HG02884 (cell line): ENCODE data around the gene TGFBR3.

ENCODE experiments used
- ATAC-seq: cut with Tn5 transposase; IDR thresholded peaks from one replicate; pipeline ENCODE4 v1.9.1; 2021; ENCODE audit warnings: mild to moderate bottlenecking, moderate library complexity; ENCODE audit not compliant: unreplicated experiment

TGFBR3 gene

DNA sequence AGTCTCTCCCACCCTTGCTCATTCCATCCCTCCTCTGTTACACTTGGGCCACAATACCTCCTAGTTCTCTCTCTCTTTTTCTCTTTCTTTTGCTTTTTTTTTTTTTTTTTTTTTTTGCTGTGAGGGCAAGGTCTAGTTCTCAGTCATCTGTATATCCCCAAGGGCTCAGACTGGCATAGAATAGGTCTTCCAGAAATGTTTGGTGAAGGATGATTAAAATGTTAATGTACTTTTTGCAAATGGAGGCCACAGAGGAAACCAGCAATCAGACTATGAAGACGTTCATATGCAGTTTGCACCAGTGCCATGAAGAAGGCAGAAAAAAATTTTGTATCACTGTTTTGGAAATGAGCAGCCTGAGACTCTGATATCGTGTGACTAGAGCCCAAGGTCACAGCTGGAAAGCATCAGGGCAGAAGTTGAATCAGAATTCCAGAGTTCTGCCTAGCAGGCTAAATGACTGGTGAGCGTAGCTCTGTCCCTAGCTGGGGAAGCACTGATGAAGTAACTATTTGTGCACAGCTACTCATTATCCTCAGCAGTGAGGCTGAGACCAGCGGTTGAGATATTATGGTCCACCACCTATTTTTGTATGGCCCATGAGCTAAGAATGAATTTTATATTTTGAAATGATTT is 186.5 kb downstream of the TGFBR3 start:
- ATAC-seq: no peak

- no peak for ATAC-seq
Observed at GRCh38 chr1:91697861-91698260, 188.1 kb downstream of the TGFBR3 start.

- peak; percentile 94 for ATAC-seq
Observed at GRCh38 chr1:91697416-91697815, 188.5 kb downstream of the TGFBR3 start.

GRCh38 chr1:91696321-91696720 is 189.6 kb downstream of the TGFBR3 start:
- no peak for ATAC-seq

- ATAC-seq: no peak
Observed at GRCh38 chr1:91693557-91693956, 192.4 kb downstream of the TGFBR3 start.

DNA sequence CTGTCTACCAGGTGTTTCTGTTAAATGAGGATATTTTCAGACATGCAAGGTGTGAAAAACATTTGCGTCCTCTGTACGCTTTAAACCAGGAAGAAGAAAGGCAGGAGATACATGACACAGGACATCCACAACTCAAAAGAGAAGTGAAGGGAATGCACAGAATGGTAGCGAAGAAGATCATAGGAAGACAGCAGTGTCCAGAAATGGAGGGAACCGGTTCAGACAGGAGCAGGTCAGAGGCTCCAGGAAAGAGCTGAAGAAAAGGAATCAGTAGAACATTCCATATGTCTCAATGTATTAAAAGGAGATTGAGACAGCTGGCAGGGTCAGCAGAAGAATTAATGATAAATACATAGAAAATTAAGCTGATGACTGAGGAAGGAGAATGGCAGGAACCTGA is 194.4 kb downstream of the TGFBR3 start:
- ATAC-seq: no peak

DNA sequence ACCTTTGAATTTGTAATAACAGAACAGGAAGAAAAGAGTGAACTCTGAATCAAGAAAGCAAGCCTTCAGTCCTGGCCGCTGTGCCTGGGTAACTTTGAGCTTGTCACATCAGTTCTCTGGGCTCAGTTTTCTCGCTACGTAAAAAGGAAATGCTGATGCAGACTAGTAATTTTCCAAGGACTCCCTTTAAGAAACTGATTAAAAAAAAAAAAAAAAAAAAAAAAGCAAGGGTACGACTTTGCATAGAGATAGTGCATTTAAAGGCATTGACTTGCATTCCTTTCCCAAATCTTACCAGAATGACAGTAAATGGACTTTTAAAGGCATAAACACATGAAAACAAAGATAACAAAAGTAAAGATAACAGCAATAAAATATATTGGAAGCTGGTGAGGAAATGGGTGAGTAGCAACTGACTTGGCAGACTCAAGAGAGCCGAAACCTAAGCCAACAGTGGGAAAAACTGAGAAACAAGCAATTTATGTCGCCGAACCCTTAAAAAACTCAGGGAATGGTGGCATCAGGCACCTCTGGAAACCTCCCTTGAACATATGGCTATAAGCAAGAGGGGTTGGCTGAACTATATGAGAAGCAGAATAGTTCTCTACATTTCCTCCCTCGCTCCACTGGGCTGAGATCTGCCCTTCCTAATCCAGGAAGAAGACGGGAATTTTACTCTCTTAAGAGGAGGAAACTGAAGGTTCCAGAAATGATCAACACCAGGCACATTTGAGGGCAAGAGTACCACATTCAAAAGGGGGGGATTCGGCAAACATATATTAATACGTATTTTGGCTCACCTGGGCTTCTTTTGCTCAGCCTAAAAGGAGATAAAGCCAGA is 196.1 kb downstream of the TGFBR3 start:
- no peak for ATAC-seq

DNA sequence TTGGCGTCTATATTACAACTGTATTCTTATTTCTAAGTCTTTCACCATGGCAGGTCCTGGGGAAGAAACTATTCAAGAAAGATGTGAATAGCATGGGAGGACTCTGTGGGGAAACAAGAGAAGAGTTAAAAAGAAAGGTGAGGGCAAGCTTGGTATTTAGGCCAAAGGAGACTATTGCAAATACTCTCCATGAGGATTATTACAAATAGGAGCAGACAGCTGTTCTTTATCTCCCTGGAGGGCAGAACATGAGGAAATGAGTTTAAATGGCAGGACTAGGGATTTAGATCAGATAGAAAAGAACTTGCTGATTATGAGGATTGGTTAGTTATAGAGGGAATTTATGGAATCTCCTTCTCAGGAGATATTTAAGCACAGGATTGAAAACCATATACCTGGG is 198.5 kb downstream of the TGFBR3 start:
- no peak for ATAC-seq

DNA sequence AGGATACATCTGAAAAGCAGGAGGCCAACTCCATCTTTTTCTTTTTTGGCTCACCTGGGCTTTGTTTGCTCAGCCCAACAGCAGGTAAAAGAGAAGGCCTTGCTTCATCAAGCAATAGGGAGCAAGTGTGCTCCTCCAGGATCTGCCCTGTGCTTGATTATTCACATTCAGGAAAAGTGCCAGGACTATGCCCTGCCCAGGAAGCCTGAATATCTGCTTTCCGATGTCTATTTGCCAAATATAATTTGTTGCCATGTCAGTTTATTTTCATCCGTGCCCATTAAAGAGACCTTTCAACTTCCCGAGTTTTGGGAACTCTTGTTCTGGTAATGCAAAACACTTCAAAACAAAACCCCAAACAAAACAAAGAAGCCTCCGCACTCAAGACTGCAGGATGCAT is 200.0 kb downstream of the TGFBR3 start:
- ATAC-seq: no peak

- peak; percentile 60 for ATAC-seq
Observed at GRCh38 chr1:91684481-91685196, 201.3 kb downstream of the TGFBR3 start.

- no peak for ATAC-seq
Observed at GRCh38 chr1:91683598-91683951, 202.4 kb downstream of the TGFBR3 start.

DNA sequence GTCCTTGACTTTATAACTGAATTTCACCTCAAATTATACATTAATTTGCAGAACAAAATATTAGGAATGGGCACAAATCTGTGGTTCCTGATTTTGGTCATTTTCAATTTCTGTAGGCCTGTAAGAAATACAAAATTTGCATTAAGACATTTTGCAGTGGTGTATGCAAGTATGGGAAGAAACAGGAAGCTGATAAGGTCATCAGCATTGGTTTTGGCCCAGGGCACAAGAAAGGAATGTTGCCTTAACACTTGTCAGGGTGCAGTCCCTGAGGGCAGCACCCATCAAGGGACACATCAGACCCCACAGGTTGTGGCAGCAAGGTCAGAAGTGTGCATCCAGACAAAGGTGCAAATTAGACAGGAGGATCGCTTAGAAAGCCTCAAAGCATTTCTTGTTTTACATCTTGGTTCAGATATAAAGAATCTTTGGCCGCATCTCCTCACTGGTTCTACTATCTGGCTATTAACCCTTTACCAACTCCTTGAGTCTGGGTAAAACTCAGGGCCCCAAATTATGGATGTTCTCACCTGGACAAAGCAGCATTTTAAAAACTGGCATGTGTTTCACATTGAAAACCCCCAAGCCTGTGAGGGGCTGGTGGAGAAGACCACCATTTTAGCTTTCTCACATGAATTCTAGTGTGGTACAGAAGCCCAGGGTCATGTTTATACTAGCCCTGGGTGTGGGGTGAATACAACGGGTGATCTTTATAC is 202.9 kb downstream of the TGFBR3 start:
- ATAC-seq: no peak

DNA sequence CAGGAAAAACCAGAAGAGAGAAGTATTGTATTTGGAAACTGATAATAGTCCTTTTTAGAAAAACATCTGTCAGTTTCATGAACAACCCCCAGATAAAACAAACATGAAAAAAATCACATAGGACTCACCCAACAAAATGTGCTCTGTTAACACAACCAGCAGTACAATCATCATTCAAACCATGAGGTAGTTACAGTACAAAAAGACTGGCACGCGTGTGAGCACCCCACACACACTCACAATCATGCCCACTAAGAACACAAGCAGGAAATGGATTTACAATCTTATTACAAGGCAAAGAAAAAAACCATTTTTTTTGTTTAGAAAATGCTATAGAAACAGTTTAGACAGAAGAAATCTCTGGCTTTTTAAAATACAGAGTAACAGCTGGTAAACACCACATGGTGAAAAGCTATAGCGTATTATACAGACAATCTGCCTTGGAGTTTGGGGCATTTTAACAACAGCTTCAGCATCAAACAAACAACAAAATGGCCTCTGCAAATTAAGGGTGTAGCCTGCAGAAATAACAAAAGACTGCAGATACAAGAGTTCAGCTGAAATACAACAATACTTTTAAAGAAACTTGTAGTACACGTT is 205.3 kb downstream of the TGFBR3 start:
- ATAC-seq: no peak

GRCh38 chr1:91679446-91679845 is 206.5 kb downstream of the TGFBR3 start:
- no peak for ATAC-seq

- ATAC-seq: no peak
Observed at GRCh38 chr1:91676030-91676429, 209.9 kb downstream of the TGFBR3 start.

- ATAC-seq: no peak
Observed at GRCh38 chr1:91674107-91674506, 211.8 kb downstream of the TGFBR3 start.

- ATAC-seq: no peak
Observed at GRCh38 chr1:91673613-91674012, 212.3 kb downstream of the TGFBR3 start.

GRCh38 chr1:91672601-91673161 is 213.3 kb downstream of the TGFBR3 start:
- ATAC-seq: no peak

GRCh38 chr1:91670781-91671180 is 215.2 kb downstream of the TGFBR3 start:
- no peak for ATAC-seq

- no peak for ATAC-seq
Observed at GRCh38 chr1:91669584-91670350, 216.2 kb downstream of the TGFBR3 start.
